Medulla oblongata (tissue), 1 donor: ENCODE measurements around the gene RFX8.
A peak's percentile ranks its signal among the peaks of the same experiment; 100 is the strongest.
"Not testable (repeated sequence)": the region's sequence is repeated elsewhere in the genome, so short reads cannot be mapped to it uniquely, and the experiment has no call there.

Source experiments
- DNase-seq: peaks from one replicate; pipeline ENCODE4 v3.0.0-alpha.2; 2015; ENCODE audit errors: extremely low spot score

The RFX8 gene

GRCh38 chr2:101474731-101475384 is at the start of gene RFX8:
TSS of gene RFX8 (minus strand) at chr2:101475112. CDS start at chr2:101466848, 8,264 bp downstream.
- DNase-seq = no peak

- no peak for DNase-seq
Observed at GRCh38 chr2:101521487-101521886, 46.6 kb upstream of the RFX8 start.

- DNase-seq = no peak
Observed at GRCh38 chr2:101520246-101520645, 45.3 kb upstream of the RFX8 start.

DNA sequence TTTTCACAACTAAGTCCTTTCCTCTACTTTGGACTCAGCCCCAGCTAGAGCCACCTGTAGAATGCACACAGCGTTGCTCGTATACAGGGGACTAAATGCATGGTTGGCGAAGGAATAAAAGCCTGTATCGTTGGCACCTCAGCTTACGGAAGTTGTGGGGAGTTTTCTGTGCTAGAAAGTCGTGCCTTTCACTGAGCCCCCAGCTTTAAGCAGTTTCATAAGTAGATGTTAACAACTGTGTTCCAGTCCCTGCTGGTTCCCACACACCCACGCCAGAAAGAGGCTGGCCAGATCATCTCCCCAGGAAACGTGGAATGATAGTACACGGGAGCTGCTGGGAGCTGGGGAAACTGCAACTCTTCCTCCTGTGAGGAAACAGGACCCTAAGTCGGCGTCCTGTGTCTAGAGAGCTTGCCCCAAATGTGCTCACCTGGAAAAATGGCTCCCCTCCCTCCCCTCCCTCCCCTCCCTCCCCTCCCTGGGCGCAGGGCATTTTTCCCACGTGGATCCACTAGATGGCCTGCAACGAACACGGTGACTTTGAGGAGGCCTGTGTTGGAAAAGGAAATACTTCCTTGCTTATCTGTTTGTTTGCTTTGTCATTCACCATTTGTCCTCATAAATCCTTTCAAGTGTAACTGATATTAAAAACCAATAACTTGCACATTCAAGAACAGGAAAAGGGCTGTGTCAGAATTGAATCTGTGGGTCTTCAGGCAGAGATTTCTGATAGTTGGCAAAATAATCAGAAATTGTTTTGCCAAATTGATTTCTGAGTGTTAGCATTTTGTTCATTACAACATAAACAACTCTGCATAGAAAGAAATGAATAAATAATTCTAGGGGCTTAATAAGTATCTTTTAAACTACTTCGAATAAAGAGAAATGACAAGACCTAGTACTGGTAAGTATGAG is 43.9 kb upstream of the RFX8 start:
- DNase-seq = peak; percentile 90

- DNase-seq = no peak
Observed at GRCh38 chr2:101517758-101518271, 42.9 kb upstream of the RFX8 start.

DNA sequence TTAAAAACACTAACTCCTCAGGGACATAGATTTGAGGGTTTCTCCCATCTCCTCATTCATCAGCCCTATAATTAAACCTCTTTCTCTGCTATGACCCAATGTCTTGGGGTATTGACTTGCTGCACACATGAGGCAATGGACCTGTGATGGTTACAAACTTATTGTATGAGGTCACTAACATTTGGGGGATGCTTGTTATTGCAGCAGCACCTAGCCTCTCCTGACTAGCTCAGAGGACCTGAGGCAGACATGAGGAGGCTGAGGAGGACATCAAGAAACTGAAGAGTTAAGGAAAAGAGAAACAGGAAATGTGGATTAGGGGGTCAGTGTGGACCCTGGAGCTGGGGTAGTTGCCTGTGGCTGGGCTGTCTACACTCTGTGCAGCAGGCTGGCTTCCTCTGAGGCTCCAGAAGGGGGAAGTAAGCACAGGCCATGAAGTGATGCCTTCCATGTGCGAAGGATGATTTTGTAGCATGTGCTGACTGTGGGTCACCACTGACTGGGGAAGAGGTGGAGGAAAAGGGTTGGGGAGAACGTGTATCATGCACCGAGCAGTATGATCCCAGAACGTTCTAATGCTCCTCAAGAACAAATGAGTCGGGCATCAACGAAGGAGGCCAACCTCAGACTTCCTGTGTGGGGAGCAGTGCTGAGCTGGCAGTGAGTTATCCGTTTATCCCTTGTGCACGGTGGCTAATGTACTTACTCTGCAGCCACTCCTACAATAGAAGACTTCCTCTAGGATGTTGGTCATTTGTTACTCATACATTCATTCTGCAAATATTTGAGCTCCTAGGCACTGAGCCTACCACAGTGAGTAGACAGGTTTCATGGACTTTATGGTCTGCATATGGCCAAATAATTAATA is 42.1 kb upstream of the RFX8 start:
- no peak for DNase-seq

DNA sequence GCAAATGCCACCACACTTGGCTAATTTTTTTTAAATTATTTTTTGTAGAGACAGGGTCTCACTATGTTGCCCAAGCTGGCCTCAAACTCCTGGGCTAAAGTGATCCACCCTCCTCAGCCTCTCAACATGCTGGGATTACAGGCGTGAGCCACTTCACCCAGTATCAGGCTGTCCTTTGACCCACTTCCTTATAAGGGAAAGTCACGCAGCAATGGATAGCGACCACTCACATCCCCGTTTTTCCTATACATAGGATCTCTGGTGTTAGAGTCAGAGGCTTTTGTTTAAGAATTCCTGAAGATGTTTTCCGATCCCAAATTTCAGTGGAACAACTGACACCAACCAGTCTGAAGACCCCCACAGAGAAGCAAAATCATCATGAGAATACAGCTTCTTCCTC is 41.4 kb upstream of the RFX8 start:
- DNase-seq = no peak

GRCh38 chr2:101515477-101515876 is 40.6 kb upstream of the RFX8 start:
- no peak for DNase-seq

- DNase-seq = no peak
Observed at GRCh38 chr2:101512993-101513392, 38.1 kb upstream of the RFX8 start.

GRCh38 chr2:101511381-101511780 is 36.5 kb upstream of the RFX8 start:
- DNase-seq = no peak

DNA sequence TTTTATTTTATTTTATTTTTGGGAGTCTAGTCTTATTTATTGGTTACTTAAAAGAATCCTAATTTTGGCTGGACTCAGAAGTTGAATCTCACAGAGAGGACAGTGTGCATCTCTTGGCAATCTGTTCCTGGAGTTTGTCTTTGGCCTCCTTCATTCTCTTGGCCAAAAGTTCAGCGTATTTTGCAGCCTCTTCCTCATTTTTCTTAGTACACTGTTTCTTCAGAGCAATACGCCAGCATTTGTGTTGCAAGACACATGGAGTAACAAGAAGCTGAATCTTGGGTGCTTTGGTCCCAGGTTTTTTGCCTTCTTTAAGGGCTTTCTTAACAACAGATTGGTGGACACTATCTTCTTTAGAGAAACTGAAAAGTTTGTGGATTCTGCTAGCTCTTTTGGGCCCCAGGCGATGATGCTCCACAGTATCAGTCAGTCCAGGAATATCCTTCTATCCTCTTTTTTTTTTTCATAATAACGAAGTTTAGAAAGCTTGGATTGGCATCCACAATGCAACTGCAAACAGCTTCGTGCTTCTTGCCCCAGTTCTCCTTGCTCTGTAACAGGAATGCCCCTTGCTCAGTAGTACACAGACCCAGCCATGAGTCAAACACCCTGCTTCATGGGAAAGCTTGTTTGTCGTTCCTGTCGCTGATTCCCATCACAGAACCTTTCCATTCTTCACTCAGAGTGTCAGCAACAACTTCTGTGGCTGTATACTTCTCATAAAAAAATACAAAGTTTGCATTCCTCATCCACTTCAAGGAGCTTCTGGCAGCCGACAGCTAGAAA is 34.8 kb upstream of the RFX8 start:
- DNase-seq = no peak

DNA sequence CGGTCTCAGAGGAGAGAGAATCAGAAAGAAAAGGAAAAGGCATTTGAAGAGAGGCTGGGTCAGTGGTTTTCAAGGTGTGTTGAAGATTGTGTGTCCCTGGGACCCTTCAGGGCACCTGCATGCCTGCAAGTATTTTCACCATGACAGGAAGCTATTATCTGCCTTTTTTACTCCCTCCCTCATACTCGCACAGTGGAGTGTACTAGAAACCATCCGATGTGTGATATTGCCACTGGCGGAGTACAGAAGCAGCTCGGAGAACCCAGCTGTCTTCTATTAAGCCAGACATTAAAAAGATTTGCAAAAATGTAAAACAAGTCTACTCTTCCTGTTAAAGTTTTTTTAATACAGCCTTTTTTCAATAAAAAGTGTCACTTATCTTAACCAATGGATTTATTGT is 33.7 kb upstream of the RFX8 start:
- no peak for DNase-seq

DNA sequence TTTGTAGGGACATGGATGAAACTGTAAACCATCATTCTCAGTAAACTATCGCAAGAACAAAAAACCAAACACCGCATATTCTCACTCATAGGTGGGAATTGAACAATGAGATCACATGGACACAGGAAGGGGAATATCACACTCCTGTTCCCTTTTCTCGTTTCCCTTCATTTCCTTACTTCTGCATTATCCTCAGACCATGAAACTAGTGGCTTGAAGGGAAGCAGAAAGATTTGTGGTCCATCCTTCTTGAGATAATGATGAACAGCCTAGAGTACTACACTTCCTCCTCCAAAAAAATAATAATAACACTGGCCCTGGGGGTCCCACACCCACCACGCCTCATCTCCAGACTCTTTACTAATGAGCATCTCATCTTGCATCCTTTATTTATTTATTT is 30.4 kb upstream of the RFX8 start:
- DNase-seq = not testable (repeated sequence)

DNA sequence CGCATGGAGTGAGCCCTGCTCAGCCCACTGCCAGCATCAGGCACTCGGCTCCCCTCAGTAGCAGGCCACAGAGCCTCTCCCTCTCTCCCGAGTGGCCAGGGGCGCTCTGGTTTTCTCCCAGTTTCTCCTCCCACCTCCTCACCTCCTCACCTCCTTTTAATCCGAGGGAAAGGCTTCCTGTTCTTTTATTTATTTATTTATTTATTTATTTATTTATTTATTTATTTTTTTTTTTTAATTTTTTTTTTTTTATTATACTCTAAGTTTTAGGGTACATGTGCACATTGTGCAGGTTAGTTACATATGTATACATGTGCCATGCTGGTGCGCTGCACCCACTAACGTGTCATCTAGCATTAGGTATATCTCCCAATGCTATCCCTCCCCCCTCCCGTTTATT is 29.8 kb upstream of the RFX8 start:
- not testable (repeated sequence) for DNase-seq

DNA sequence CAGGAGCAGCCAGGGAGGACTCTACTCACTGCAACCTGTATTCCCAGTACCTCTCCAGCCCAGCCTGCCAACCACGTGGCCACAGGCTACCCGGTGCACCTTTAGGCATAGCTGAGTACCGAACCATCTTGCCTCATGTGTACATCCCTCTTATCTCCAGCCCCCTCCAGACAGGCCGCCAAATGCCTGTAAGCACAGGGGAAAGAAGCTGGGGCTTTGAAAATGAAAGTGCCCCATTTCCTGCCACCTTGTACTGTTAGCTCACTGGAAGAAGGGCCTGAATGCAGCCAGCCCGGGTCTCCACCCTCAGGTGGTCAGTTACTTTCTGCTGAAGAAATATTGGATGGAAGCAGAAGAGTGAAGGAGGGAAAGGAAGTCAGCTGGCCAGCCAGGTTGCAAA is 27.2 kb upstream of the RFX8 start:
- DNase-seq = no peak

- DNase-seq = no peak
Observed at GRCh38 chr2:101501443-101501842, 26.5 kb upstream of the RFX8 start.

DNA sequence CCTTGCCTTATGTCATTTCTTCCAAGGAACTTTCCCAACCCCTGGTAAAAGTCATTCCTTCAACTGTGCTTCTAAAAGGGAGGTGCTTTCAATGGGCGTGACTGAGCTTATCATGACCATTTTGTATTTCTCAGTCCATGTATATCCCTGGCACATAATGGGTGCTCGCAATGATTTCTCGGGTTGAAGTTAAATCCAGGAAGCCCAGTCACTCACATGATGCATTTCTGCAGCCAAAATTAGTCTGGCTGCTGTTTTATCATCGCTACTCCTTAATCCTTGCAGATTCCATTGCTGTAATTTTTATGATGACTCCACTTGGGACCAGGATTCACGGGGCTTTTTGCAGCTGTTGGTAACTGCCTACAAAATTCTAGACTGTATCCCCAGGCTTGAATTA is 25.9 kb upstream of the RFX8 start:
- DNase-seq = no peak

DNA sequence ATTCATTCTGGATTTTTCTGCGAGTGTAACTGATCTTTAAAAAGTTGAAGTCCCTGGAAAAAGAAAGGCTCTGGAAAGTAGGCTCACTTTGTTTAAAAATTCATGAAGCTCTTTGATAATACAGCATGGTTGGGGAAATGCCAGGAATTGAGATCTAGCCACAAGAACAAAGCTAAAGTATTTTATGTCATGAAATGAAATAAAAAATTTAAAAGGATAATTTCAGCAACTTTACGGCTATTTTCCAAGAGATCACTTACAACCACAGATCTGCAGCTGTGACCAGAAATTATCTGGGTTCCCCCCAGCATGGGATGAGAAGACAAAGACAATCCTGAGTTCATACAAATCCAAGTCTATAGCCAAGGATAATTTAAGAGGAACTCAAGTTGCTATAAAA is 25.3 kb upstream of the RFX8 start:
- DNase-seq = peak; percentile 11

GRCh38 chr2:101496279-101496678 is 21.4 kb upstream of the RFX8 start:
- no peak for DNase-seq

DNA sequence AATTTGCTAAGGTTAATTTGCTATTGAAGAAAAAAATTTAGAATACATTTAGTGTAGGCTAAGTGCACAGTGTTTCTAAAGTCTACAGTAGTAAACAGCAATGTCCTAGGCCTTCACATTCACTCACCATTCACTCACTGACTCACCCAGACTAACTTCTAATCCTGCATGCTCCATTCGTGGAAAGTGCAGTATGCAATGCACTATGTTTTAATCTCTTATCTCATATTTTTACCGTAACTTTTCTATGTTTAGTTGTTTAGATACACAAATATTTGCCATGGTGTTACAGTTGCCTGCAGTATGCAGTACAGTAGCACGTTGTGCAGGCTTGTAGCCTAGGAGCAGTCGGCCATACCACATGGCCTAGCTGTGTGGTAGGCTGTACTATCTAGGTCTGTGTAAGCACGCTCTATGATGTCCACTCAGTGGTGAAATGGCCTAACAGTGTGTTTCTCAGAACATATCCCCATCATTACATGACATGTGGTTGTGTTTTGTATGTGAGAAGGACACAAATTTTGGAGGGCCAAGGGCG is 18.1 kb upstream of the RFX8 start:
- no peak for DNase-seq

GRCh38 chr2:101486994-101487393 is 12.1 kb upstream of the RFX8 start:
- no peak for DNase-seq
